HPDE6-E6E7 (cell line): Measurements from ENCODE around the gene DCXR.

ENCODE experiments used
- DNase-seq: peaks from one replicate; pipeline ENCODE4 v3.0.0; 2011; ENCODE audit warnings: missing footprints; ENCODE audit errors: extremely low spot score

DCXR gene

DNA sequence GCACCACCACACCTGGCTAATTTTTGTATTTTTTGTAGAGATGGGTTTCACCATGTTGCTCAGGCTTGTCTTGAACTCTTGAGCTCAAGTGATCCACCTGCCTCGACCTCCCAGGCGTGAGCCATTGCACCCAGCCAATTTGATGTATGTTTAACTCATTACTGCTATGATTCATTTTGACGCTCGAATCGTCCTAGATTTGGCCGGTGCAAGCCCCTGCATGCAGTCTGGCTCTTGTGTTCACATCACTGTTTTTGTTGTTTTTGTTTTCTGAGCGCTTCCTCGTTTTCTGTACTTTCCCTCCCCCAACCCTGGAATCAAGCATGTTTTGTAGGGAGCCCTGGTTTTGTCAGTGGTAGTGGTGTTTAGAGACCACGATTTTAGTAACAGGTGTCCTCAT lies 35.9 kb upstream of the DCXR start:
- peak; percentile 29 for DNase-seq

DNA sequence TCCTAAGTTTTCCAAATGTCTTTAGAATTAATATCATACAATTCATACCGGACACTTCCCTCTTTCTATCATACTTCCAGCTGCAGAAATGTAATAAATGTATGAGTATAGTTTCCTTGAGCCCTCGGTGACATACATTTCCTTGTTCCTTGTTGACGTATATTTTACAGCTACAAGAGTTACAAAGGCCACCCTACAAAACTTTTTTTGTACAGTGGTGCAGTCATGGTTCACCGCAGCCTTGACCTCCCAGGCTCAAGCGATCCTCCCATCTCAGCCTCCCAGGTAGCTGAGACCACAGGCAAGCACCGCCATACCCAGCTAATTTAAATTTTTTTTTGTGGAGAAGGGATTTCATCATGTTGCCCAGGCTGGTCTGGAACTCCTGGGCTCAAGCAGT lies 35.3 kb upstream of the DCXR start:
- DNase-seq, result no peak

DNA sequence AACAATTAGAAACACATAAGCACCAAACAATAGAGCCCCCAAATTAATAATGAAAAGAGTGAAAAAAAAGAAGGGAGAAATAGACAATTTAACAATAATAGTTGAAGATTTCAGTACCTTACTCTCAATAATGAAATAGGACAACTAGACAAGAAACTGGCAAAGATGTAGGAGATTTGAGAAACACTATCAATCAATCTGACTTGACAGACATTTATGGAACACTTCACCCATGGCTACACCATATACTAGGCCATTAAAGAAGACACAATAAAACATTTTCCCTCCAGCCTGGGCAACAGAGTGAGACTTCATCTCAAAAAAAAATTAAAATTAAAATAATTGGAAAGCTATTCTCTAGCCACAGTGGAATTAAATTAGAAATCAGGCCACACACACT lies 33.1 kb upstream of the DCXR start:
- no peak for DNase-seq

DNA sequence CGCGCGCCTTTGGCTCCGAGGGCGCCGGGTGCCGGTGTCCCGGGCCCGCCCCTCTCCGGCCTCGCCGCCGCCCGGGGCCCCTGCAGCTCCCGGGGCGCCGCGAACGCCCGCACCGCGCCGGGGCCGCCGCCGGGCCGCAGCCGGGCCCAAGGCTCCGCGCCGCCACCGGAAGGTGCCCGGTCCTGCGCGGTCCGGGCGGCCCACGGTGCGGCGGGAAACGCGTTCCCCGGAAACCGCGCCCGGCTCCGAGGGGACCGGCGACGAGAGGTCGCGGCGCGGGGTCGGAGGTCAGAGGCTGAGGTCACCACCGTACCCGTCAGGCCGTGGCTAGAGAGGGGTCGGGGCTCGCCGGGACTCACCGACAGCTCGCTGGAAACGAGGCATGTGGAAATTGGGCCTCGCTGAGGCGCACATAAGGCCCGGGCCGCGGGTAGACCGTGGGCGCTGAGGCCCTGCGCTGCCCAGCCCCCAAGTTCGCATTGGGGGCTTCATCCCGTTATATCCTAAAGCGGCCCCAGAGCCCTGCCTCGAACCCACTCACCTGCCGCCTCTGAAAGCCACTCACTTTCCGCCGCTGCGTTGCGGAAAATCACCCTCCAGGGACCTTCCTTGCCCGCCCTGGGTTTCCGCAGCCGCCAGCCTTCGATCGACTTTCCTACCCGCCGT lies 28.3 kb upstream of the DCXR start, which contains the start of gene DUS1L:
DUS1L (minus strand) TSS at position 167 of the 666 bp plus-strand sequence. CDS start 745 bp downstream, outside the sequence.
- peak; percentile 54 for DNase-seq

DNA sequence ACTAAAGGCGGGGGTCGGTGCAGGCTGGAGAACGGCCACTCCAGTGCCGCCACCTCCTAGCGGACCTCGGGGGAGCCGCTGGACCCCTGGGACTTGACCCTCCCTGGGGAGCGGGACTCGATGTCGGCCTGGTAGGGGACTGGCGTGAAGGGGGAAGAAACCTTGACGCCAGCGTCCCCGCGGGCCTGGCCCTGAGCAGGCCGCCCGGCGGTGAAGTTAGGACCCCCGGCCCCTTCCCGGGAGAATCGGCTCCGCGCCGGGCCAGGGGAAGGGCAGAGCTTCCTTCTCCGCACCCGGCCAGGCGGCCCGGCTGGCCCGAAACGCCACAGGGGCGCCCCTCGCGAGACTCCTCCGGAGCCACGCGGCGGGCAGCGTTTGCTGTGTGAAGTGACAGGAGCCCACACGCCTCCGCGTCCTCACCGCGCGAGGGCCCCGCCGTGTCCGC lies 27.7 kb upstream of the DCXR start:
- DNase-seq, result peak; percentile 33

DNA sequence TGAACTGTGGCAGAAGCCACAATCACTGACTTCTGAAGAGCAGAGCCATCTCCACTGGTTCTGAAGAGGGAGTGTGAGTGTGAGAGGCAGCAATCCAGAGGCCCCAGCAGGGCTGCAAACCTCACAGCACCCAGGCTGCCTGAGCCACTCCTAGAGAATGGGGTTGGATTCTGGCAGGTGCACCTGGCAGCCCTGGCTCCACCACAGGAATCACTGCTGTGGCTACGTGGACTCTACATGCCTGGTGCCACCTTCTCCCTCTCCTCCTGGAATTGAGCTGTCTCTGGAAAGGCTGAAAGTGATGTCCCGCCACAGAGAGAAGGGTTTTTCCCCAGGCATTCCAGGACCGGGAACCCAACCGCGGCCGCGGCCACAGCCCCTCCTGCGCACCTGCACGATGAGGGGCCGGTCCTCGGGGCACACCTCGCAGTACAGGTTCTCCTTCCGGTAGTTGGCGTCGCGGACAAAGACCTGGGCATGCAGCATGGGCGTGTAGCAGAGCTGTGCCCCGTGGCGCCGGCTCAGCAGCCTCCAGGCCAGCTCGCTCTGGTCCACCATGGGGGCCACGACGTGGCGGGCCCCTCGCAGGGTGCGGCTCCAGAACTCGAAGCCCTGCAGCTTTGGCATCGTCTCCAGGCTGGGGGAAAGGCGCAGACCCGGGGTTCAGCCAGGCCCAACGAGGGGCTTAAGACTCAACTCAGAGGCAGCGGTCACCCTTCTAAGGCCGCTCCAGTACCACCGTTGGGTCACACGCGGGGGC lies 27.1 kb upstream of the DCXR start:
- DNase-seq, result peak; percentile 57

DNA sequence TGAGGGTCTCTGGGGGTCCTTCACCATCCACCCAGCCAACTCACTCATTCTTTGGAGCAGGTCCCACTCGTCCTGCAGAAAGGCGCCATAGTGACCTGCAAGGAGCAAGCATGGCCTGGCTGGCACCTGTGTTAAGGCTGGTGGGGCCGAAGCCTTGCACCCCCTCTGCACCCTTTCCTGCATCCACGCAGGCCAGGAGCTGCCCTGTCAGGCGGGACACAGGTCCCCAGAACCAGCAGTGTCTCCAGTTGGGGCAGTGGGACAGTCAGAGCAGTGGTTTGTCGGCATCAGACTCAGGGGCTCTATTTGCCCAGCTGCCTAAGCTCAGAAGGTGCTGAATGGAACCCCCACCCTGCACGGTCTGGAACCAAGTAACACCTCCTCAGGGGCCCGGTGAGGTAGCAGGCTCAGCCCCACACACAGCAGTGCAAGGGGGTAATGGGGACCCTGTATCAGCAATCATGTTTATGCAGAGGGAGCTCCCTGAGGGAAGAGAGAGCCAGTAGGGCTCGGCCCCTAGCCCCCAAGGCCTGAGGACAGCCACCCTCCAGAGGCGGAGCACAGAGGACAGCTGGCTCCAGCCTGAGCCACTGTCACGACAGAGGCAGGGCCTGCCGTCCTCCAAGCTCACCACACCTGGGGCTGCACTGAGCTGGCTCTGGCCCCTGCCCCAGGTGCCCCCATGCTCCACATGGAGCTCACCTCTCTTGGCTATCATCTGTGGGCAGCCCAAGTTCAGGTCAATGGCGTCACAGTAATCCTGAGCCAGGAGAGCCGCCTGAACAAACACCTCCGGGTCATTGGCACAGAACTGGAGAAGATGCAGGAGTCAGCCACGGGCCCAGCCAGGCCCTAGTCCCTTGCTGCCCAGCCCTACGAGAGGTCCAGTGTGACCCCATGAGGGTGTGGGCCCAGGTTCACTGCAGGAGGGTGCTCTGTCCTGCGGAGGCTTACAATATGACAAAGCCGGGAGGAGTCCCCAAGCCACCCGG lies 26.2 kb upstream of the DCXR start:
- DNase-seq, result no peak

DNA sequence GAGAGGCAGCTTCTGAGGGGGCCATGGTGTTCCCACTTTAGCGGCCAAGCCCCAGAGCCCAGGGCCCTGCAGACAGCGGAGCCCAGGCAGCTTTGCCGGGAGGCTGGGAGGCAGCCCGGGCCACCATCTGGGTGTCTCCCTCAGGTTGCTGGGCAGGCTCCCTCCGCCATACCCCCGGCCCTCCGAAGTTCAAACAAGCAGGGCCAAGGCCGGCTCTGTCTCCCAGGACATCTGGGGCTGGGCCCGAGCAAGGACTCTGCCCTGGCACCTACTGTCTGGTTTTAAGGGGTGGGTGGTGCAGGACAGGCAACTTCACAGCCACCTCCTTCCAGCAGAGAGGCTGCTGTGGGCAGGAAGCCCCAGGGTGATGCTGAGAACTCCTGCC lies 25.5 kb upstream of the DCXR start:
- no peak for DNase-seq

DNA sequence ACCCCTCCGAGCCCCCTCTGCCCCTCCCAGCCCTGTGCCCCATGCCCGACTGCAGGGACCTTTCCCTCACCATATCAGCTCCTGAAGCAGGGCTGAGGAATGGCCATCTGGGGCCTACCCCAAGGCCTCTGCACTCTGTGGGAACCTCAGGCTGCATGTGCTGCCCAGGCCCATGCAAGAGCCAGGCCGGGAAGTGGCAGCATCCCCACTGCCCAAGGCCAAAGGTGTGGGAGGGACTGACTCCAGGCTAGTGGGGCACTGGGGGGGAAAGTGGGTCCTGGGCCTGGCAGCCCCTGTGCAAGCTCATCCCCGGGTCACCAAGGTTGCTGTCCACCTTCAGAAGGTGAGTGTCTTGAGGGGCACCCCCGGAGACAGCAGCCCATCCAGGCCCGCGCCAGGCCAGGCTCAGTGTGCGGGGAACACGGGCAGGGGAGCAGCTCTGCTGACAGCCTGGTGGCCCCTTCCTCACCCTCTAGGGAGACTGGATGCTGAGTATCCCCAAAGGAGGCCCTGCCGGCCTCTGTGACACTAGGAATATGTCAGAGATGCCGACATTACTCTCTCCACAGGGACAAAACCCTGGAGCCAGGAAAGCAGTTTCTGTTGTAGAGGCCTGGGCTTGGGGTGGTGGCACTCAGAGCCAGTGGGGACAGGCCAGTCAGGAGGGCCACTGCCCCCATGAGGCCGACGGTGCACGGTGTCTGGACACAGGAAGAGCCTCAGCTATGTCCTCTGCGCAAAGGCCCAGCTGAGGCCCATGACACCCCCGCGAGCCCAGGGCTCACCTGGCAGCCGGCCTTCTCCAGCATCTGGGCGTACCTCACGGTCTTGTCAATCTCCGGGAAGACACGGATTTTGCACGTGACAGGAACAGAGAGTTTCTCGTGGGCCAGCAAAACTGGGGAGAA lies 24.8 kb upstream of the DCXR start:
- no peak for DNase-seq

DNA sequence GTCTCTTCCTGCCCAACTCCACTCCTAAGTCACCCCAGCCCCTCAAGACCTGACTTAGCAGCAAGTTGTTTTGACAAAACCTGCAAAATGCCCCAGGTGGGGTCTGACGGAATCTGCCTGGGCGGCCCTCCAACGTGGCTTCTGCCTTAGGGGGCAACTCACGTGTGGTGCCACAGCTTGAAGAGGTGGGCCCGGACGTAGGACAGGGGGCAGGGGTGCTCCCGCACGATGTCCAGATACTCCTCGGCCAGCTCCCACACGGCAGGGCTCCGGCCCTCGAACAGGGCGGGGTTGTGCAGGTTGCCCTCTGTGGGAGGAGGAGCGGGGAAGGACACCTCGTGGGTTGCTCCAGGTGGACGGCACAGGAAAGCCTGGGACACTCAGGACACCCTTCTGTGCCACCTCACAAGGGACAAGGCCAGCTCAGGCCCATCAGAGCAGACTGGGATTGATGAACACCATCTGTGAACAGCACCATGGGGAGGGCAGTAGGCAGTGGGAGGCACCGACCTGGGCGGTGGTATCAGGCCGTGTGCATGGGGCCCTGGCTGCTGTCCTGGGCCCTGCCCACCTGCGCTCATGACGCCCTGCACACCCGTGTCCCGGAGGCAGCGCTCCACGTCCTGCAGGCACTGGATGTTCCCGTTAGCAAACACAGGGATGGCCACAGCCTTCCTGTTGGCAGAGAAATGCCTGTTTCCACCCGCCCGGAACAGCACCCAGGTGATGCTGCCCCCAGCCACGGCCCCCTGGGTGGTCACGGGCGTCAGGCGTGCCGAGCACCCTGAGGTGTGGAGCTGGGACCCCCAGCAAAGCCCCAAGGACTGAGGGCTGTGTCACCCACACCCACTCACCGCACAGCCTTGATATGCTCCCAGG lies 23.8 kb upstream of the DCXR start:
- DNase-seq, result no peak

DNA sequence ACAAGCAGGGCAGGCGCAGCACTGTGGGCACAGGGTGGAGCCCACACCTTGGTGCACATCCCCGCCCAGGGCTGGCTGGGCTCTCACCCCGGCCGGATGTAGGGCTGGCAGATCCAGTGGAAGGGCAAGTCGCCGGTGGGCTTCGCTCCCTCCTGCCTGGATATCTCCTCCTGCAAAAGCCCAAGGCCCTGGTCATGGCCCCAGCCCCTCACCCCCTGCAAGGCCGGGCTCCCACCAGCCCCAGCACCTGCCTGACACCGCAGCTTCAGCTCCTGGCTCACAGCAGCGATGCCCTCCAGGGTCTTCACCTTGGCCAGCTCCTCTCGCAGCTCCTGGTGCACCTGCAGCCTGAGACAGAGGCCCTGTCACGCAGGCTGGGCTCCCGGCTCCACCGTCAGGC lies 23.1 kb upstream of the DCXR start:
- no peak for DNase-seq

DNA sequence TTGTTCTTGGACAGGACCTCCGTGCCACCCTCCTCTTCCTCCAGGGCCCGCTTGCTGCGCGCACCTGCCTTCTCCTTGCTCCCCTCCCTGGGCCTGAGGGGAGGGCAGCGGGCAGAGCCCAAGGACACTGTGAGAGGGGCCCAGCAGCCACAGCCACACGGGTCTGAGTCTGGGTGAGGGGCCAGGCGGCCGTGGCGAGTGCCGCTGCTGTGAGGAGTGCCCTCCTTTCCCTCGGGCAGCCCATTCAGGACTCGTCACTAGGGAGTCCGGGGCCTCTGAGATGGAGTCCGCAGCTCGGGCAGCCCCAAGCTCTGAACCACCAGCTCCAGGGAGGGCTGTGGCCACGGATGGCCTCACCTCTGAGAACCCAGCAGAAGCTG lies 22.5 kb upstream of the DCXR start:
- DNase-seq, result no peak

DNA sequence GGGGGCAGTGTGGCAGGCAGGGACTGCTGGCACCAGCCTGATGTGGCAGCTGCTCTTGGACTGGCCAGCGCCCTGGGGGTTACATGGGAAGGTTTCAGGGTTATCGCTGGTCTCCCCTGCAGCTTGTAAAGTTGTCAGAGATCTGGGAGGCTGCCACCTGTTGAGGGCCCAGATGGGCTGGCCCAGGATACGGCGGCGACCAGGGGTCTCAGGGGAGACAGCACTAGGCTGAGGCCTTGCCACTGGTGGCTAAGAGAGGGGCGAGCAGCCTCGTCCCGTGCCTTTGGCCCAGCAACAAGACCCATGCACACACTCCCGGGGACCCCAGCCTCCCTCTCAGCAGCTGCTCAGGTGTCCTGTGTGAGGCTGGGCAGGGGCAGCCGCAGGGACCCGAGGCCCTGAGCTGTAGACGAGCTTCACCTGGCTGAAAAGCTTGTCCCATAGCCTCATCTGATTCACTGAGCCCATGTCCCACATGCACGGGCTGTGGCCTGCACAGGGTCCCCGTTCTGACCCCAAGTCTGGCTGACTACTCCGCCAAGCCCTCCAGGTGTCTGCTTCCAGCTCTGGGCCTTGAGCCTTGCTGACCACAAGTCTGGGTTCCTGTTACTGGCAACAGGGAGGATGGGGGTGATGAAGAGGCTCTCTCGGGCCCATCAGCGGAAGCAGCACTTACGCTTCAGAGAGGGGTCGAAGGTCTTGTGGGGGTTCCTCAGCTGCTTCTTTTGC lies 21.9 kb upstream of the DCXR start:
- DNase-seq, result no peak

DNA sequence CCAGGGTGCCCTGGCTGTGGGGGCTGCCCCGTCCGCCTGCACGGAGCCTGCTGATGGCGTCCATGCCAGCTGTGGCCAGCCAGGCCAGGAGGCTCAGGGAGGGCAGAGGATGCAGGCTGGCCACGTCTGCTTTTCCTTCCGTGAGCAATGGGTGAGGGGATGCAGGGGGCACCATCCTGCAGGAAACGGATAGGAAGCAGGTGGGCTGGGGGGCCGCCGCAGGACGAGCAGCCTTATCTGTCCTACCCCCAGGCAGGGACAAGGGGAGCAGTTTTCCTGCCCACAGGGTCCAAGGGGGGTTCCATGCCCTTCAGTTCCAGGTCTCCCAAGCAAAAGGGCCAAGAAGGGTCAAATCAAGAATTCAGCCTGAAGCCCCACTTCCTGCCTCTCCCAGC lies 21.4 kb upstream of the DCXR start:
- DNase-seq, result no peak

DNA sequence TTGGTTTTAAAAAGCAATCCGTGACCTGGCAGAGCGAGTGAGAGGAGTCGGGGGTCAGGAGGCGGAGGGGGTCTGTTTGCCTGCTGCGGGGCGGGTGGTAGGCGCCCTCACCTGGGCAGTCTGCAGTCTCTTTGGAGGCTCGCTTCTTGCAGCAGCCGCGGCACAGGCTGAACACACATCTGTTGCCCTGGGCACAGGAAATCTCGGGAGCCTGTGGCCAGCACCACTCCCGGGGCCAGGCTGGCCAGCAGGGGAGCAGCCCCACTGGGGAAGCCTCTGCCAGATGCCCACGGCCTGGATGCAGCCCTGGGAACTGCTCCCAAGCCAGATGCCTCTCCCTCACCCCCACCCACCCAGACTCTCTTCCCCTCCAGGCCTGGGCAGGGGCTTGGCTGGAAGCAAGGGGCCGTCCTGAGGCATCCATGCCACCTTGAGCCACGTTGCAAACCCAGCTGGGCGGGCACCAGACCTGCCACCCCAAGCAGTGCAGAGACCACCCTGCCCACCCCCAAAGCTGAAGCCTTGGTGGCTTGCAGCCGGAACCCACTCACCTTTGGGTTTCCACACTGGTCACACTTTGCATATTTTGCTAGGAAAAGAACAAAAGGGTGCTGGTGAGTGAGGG lies 20.8 kb upstream of the DCXR start:
- no peak for DNase-seq

DNA sequence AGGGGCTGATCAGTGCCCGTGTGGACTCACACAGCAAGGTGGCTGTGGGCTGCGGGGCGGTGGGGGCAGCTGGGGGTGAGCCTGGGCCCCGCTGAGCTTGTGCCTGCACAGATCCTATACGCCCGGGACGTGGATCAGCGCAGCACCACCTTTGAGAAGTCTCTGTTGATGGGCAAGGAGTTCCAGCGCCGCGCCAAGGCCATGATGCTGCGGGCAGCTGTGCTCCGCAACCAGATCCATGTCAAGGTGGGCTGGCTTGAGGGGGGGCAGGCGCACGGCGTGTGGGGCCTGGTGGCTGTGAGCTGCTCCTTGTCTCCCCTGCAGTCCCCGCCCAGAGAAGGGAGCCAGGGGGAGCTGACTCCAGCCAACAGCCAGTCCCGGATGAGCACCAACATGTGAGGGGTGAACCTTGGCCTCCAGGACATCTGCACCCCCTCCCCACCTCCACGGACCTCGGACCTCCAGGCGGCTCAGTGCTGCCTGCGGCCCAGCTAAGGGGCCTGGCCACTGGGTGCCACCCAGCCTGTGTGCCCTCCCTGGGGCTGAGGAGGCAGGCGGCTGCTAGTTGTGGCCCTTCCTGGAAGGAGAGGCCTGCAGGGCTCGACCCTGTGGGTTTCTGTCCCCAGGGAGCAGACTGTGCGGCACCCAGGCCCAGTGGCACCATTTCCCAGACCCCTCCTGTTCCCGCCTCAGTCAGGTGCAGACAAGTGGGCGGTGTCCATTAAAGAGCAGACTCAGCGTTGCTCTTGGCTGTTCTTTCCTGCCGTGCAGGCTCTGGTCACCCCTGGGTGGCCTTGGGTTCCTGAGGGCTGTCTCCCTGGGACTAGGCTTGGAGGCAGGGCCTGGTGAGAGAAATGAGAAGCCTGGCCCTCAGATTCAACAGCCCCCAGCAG lies 19.5 kb upstream of the DCXR start:
- DNase-seq, result no peak

DNA sequence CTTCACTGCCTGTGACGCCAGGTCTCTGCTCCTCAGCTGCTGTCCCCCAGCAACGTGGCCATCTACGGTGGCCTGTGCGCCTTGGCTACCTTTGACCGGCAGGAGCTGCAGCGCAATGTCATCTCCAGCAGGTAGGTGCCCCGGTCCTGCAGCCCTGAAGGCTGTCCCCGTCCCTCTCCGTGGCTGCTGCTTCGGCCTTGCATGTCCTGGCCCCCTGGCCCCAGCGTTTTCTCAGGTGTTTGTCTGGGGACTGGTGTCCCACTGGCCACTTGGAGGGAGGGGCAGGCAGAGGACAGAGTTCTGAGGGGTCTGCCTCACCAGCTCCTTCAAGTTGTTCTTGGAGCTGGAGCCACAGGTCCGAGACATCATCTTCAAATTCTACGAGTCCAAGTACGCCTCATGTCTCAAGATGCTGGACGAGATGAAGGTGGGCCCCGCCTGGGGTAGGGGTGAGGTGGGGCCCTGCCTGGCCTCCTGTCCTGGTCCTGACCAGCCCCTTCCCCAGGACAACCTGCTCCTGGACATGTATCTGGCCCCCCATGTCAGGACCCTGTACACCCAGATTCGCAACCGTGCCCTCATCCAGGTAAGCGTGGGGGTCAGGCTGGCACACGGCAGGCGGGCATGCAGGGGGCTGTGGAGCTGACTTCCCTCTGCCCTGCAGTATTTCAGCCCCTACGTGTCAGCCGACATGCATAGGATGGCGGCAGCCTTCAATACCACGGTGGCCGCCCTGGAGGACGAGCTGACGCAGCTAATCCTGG lies 18.6 kb upstream of the DCXR start:
- no peak for DNase-seq
